SK-MEL-5 (cell line): ENCODE measurements around the gene FAAP24. TPM values are rescaled to one million over a fixed set of nuclear protein-coding genes. Genes with fewer than 3 reads are reported as not detected.

ENCODE experiments used
- total RNA-seq: library from RNA; depleted of rRNA; stranded (reverse); fragments of >200 nt; shearing (Covaris generic); gene quantifications from 2 replicates; pipeline ENCODE4 v1.2.3, GENCODE V29; 2014; rRNA removed

FAAP24 gene
- total RNA-seq, 1 experiment from 2014 or later: 6.4 TPM

Other genes starting within 250 kb of the FAAP24 start
- 0.18 TPM in 1 of 2 replicates, not detected in the other for gene SLC7A9, start 102.5 kb upstream of the FAAP24 start, total RNA-seq
- gene CEP89, start 284 bp upstream of the FAAP24 start, total RNA-seq: 4.8 and 7.3 TPM in 2 replicates
- gene RHPN2, start 92.6 kb downstream of the FAAP24 start, total RNA-seq: 23.9 and 25.9 TPM in 2 replicates
- 6.8 and 9.2 TPM in 2 replicates for gene GPATCH1, start 108.9 kb downstream of the FAAP24 start, total RNA-seq
- gene WDR88, start 159.9 kb downstream of the FAAP24 start, total RNA-seq: not detected in 2 replicates
- gene LRP3, start 222.1 kb downstream of the FAAP24 start, total RNA-seq: 27.7 and 30.2 TPM in 2 replicates